CD4-positive, alpha-beta T cell treated with Interleukin-6 at 100 ng/mL for 8 hours (primary cell): Measurements from ENCODE around the gene TMPRSS2.

Source experiments
- DNase-seq: peaks from one replicate; pipeline ENCODE4 v3.0.0-alpha.2; 2020; ENCODE audit warnings: mixed read lengths, low spot score

Gene TMPRSS2

DNA sequence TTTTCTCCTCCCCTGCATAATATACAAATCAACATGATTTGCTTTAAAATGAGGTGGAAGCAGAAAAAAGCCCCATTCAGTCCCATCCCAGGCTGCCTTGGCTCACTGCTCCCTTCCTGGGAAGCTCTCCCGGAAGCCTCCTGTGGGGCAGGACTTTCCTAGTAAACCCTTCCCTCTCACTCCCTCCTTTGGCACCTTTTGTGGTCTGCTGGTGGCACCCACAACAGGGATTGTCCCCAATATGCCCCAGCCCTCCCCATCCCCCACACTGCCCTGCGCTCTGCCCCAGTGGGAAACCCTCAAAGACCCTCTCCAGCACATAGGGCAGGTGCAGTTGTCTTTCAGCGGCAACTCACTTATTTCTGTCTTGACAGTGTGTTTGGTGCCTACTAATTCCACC lies 1.8 kb upstream of the TMPRSS2 start:
- no peak for DNase-seq

DNA sequence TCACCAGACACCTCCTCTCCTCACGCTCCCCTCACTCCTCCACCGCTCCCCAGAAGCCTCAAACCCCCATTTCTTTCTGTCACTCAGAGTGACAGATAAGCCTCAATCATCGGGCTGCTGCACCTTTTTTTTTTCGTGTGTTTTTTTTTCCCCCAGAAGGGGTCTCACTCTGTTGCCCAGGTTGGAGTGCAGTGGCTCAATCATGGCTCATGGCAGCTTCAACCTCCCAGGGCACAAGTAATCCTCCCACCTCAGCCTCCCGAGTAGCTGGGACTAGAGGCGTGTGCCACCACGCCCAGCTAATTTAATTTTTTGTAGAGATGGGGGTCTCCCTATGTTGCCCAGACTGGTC lies 1.2 kb upstream of the TMPRSS2 start:
- no peak for DNase-seq

DNA sequence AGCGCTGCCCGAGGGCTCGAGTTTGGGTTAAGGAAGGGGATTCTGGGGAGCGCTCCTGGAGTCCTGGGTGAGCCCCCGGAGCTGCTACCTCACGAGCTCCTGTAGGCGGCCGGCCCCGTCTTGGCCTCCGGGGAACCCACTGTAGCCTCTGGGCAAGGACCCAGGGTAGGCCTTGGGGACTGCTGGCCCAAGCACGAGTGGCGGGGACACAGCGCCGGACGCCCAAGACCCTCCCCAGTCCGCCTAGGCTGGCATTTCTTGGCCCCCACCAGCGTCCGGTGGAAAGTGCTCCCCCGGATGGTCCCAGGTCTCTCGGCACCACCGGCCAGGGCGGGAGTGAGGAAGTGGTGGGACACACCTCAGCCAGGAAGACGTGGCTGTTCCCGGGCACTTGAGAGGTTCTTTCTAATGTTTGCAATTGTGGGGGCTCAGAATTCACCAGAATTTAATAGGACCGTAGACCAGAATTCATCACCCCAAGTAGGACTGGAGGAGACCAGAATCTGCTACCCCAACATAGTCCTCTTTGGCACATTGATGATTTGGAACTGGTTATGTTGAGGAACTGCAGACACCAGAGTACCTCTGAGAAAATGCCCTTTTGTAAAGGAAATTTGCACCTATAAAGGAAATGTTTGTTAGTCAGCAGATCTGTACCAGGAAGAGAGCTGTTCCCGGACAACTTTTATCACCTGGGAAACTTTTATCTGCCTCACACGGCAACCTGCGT lies 622 bp upstream of the TMPRSS2 start:
- no peak for DNase-seq

DNA sequence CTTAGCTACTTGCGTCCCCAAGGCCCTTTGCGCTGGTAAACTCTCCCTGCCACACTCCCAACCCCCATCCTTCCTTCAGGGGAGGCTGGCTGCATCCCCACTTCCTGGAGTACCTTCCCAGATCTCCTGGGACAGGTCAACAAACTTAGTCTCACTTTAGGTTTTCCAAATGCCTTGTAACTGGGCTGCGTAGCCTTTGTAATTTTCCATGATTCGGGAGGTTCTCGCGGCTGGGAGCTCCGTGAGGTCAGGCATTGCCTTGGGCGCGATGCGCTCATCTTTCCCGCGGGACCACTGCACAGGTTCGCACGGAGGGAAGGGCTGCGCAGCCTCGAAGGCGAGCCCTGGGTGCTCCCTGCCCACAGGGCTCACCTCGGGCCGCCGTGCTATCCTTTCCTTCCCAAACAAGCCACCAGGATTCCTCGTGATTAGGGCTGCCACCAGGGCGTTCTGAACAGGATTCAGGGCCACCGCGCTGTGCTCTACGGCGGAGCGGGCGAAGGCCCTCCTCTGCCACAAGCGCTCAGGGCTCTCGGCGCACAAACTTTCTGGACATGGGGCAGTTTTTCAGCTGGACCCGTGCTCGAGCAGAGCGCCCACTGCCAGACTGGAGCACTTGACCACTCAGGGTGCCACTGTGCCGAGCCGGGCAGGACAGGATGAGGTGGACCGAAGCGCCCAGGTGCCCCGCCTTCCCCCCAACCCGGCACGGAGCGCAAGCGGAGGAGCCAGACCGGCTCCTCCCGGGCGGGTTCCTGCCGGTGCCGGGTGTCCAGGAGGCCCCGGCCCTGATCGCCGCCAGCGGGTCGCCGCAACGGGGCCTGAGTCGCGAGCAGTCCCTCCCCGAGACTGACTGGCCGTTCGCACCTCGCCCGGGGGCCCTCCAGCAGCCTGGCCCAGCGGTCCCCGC lies 1.1 kb downstream of the TMPRSS2 start:
- no peak for DNase-seq

DNA sequence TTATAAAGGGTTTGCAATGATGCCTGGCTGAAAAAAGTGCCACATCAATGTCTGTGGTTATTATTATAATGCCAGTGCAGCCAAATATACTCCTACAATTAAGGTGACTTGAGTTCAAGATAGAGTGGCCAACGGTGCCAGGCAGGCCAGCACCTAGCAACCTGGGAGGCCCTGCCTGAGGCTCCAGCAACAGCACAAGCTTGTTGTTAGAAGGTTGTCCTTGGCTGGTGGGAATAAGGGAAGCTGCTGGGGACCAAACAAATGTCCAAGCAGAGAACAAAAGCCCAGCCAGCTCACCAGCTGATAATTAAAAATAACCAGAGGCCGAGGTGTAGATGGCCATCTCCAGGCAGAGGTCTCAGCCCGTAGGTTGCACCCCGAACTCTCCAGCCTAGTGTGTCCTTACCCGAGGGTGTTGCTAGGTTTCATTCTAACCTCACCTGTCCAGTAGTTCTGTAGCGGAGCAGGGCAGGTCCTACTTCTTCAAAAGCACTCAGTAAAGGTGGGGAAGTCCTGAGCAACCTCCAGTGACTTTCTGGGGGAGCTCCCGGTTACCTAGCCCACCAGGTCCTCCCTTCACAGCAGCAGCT lies 1.9 kb downstream of the TMPRSS2 start:
- DNase-seq: no peak

DNA sequence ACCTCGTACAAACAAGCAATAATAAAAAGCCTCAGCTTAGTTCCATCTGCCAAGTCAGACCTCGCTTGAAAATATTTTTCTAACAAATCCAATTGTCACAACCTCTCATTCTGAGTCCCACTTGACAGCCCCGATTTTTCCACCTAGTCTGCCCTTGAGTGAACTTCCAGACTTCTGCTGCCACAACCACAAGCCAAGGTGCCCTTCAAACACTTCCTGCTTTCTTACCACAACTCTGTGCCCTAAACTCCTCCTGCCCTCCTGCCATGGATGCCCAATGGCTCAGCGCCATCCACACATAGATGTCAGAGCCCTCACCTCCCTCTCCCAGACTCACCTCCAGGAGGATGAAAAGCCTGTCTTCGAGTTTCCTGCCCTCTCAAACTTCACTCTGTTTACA lies 3.9 kb downstream of the TMPRSS2 start:
- DNase-seq: no peak

DNA sequence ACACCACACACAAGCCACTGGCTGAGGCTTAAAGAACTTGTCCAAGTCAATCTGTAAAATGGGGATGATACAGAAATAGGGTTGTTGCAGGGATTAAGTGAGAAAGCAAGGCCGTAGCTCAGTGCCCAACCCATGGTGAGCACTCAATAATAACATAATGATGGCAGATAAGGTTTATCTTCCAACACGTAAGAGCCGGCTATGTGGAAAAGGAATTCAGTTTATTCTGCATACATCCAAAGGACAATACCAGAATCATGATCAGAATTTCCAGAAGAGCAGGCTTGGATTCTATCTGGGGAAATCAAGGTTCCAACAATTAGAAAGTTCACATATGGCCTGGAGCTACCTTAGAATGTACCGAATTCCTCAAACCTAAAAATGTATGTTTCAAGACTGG lies 4.6 kb downstream of the TMPRSS2 start:
- DNase-seq: no peak

DNA sequence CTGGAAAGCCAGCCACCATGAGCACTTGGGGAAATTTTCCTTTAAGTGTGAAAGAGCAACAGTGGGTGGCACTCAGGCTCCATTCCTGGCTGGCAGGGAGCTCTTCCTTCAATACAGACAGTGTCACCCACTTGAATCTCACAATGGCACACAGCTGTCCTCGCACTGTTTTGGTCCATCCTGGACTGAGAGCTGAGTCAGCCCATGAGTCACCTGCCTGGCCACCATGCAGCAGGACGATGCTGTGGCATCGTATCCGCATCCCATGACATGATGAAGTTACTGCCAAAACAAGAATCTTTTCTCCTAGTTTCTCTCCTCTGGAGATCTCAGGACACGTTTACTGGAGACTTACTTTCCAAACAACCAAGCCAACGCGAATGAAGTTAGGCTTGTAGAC lies 6.0 kb downstream of the TMPRSS2 start:
- DNase-seq: no peak

DNA sequence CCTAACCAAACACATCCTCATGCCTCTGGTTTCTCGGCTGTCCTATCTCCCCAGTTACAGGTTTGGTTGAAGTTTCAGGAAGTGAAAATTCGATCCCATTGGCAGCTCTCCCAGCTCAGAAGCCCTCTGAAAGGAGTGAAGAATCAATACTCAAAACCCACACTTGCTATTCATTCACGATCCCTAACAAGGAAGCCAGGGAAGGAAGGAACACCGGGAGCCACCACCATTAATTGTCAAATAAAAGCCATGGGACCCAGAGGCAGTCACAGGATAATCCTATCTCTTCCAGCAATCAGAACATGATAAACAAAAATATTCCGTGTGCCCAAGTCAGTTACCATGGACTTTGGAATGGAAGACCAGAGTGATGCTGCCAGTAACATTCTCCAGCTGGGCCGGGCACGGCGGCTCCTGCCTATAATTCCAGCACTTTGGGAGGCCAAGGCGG lies 7.0 kb downstream of the TMPRSS2 start:
- DNase-seq: no peak

DNA sequence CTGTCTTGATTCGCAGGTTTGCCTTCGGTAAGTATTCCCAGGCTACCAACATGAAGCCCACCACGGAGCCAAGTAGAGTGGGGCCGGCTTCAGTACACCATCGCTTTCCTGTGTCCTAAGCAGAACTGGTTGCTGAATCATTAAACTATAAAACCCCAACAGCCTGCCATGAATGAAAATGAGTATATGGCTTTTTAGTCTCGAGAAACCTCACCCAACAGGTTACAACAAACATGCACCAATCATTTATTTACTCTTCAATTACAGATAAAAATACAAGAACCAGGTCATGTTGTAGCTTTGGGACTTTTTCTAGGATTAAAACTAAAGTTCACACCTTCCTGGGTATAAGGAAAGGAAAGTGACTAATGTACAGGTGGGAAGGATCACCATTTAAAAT lies 7.6 kb downstream of the TMPRSS2 start:
- no peak for DNase-seq

DNA sequence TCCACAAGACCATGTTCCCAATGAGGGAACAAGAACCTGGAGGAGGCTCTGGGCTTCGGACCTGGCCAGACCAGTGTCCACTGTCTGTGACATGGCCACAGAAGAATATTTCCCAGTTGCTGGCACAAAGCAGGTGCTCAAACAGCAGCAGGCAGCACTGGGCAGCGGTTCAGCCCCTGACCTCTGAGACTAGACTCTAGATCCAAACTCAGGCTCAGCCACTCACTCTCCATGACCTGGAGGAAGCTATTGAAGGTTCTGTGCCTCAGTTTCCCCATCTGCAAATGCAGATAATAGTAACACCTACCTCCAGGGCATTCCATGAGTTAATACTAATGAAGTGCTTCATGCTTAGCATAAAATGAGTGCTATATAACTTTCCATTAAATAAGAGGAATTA lies 8.0 kb downstream of the TMPRSS2 start:
- DNase-seq: no peak

DNA sequence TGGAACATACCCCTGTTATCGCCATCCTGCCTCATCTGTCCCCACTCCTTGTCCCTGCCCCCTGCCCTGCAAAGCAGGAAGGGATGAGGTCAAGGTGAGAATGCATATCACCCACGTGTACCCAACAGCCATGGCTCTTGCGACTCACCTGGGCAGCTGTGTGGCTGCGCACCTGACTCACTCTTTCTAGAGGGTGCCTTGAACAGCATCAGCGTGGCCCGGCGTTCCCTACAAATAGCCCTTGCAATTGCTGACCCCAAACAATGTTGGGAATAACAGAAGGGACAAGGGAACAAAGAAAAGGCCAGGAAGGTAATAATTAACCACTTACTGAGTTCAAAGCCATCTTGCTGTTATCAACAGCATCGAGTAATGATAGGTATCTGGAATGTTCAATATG lies 10.2 kb downstream of the TMPRSS2 start:
- DNase-seq: no peak

DNA sequence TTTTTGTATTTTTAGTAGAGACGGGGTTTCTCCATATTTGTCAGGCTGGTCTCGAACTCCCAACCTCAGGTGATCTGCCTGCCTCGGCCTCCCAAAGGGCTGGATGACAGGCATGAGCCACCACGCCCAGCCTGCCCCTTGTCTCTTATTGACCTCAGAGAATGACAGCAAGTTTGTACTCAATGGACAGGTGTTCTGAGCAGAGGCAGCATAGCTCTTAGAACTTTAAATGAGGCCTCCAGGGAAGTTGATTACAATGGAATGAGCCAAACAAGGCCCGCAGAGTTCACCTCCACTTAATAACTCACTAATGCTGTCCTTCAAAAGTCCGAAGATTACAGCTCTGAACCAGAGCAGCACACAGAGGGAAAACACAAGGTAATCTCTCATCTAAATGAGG lies 10.9 kb downstream of the TMPRSS2 start:
- no peak for DNase-seq

DNA sequence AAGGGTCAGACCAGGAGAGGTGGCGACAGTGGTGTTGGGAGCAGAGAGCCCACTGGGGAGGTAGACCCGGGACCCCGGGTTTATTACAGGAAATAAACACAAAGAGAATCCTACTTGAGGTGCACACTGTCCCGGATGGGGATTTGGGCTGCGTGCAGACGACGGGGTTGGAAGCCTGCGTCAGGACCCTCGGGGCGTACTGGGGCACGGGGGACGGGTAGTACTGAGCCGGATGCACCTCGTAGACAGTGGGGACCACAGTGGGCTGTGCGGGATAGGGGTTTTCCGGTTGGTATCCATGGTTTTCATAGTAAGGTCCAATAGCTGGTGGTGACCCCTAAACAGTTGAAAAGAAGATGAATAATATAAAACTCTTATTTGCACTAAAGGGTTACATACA lies 13.7 kb downstream of the TMPRSS2 start:
- no peak for DNase-seq

DNA sequence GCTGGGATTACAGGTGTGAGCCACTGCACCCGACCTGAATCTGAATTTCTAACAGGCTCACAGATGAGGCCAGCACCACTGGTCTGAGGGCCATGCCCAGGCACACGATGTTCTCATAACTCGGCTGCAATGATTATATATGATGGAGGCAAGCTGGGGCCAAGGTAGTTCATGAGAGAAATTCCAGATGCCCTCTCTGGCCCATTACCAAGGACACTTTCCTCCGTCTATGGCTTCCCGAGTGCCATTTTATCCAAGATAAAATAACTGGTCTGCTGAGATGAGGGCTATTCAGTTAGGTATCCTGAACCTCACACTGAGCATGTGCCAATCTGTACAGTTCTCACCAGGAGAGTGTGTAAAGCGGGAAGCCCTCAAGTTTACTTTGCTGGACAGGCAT lies 16.5 kb downstream of the TMPRSS2 start:
- no peak for DNase-seq

DNA sequence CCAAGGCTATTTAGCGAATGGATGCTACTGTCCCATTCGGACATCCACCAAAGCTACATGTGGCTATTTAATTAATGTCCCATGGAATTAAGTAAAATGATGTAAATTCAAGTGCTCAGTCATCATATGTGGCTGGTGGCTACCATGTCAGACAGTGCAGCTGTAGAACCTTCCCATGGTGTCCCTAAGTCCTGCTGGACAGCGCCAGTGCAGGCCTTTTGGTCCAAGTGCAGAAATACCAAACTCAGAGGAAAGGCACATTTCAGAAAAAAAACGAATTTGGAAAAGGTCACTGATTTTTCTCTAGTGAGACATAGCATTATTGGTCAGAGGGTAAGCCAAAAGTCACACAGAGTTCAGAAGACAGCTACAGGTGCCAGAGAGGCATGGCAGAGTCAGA lies 17.6 kb downstream of the TMPRSS2 start:
- no peak for DNase-seq

DNA sequence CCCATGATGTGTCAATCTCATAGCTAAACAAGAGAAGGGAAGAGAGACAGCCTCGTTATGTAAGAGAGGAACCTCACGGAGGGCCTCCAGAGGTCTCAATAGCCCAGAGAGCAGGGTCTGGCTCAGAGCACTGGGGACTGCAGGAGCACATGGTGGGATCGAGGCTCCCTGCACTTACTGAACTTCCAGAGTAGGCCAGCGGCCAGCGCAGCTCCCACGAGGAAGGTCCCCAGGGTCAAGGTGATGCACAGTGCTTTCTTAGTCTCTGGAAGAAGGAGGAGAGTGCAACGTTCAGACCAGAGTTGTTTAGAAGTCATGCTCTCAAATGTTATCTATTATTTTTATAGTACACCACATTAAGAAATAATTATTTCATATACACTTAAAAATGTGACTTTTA lies 18.6 kb downstream of the TMPRSS2 start:
- DNase-seq: no peak

DNA sequence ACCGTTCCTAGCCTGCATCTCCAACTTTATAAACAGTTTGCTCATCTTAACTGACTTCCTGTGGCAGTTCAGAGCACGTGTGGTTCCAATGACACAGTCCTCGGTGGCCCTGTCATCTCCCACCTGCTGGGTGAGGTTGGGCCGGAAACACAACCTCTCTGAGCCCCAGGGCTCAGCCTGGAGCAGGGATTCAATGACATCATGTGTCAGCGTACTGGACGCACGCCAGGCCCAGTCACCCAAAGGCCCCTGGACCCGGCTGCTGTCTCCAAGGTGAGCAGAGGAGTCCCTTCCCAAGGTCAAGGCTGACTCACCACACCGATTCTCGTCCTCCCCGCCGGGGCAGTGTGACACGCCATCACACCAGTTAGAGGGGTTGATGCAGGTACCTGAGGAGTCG lies 19.9 kb downstream of the TMPRSS2 start:
- no peak for DNase-seq

DNA sequence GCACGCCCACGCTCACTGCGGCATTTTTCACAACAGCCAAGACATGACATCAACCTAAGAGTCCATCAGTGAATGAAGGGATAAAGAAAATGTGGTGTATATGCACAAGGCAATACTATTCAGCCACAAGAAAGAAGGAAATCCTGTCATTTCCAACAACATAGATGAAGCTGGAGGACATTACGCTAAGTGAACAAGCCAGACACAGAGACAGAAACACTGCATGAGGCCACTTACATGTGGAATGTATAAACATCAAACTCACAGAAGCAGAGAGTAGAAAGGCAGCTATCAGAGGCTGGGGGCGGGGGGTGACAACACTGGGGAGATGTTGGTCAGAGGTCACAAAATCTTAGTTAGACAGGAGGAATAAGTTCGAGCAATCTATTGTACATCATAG lies 20.9 kb downstream of the TMPRSS2 start:
- DNase-seq: no peak

DNA sequence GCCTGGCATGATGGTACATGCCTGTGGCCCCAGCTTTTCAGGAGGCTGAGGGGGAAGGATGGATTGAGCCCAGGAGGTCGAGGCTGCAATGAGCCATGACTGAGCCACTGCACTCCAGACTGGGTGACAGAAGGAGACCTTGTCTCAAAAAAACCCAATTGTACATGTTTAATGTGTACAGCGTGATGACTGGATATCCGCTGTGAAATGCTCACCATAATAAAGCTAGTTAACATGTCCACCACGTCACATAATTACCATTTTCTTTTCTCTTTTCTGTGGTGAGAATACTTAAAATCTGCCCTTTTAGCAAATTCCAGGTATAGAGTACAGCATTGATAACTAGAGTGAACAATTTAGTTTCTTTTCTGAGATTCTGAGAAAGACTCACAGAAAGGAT lies 24.0 kb downstream of the TMPRSS2 start:
- no peak for DNase-seq

DNA sequence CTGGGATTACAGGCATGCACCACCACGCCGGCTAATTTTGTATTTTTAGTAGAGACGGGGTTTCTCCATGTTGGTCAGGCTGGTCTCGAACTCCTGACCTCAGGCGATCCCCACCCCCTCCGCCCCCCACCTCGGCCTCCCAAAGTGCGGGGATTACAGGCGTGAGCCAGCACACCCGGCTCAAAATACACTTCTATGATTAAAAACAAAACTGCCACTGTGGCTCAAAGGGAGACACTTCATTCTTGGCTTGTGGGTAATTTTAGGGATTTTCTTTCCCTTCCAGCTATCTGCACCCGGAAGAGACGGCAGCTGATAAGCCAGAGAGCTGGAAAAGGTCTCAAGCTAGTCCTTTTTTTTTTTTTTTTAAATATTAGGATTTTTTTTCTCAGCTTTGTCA lies 24.5 kb downstream of the TMPRSS2 start:
- DNase-seq: no peak

DNA sequence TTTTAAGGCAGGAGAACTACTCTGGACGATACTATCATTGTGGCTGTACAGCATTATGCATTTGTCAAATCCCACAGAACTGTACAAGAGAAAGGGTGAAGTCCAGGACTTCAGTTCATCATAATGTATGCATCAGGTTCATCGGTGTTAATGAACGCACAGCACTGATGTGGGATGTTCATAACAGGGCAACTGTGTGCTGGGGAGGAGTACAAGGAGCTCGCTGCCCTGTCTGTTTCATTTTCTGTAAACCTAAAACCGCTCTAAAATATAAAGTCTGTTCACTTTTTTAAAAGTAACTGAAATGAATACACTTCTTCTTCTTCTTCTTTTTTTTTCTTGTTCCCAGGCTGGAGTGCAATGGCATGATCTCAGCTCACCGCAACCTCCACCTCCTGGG lies 25.0 kb downstream of the TMPRSS2 start:
- DNase-seq: no peak

DNA sequence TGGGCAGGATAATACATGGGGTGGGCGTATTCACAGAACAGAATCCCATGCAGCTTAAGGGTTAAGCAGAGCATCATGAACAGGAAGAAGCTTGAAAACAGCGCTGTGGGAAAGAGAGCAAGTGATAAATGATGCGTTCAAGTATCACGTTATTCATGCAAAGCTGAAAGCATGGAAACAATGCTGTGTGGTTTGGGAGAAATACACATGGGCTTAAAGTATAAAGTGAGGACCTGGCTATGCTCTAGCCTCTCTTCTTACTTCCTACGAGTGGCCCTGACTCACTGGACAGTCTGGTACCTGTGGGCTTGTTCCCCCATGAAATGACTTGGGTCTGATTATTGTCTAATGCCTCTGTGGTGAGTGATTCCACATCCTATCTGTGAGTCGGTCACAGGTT lies 25.7 kb downstream of the TMPRSS2 start:
- no peak for DNase-seq
